ENCODE data around the gene ZMYND10.
A peak's percentile ranks its signal among the peaks of the same experiment; 100 is the strongest.

ZMYND10 gene

DNA sequence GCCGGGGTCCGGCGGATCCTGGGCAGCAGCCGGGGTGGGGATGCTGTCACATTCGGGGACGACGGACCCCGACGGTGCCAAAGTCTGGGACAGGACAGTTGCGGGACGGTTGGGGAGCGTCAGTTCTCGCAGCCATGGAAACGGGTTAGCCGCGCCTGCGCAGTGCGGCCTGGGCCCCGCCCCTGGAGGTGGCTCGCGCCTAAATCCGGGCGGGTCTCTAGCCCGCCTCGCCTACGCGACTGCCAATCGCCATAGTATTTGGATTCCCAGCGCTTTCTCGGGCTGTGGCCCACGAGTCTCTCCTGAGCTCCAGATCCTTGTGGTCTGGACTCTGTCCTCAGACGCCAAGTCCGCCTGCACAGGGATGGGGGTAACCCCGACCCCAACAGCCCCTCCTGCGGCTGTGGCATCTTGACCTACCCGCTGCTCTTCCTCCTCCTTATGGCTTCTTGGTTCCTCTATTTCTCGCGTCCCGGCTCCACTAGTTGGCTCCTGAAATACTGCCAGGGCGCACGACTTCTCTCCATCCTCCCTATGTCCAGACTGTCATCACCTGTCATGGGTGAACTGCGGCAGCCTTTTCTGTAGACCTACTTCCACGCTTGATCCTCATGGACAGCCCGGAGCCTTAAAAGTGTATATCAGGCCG, at the start of gene ZMYND10:
Gene ZMYND10 (minus strand): TSS at position 147 of the 649 bp plus-strand sequence. CDS start 153 bp downstream, outside the sequence.
- peak; percentile 28 for DNase-seq

- DNase-seq: no peak
Observed at GRCh38 chr3:50393061-50393460, 47.5 kb upstream of the ZMYND10 start.

GRCh38 chr3:50392101-50392715, 46.7 kb upstream of the ZMYND10 start:
- DNase-seq: no peak

DNA sequence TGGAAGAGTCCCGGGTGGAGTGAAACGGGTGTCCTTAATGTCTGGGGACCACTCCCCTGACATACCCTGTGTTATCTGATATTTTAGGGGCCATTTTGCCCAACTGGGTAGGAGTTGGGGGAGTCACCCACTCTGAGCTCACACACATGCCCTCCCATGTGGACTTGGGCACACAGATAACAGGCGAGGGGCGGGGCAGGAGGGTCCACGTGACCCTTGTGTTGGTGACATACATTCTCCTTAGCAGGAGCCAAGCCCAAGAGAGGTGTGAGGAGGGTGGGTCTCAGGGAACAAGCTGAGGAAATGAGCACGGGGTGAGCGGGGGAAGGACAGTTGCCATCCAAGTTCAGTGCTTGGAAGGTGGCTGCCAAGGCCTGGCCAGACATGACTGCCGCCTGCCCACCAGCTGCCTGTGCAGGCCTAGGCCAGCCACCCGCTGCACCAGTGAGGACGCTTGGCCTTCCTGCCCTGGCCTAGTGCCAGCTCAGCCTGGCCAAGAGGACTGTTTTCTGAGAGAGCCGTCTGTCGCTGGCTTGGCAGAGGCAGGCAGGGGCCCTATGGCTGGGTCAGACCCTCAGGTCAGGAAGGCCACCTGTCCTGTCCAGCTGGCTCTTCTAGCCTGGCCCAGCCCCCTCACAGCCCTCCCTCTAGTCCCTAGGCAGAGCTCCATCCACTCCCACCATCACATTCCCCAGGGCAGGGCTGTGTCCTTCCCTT, 45.1 kb upstream of the ZMYND10 start:
- DNase-seq: peak; percentile 69

DNA sequence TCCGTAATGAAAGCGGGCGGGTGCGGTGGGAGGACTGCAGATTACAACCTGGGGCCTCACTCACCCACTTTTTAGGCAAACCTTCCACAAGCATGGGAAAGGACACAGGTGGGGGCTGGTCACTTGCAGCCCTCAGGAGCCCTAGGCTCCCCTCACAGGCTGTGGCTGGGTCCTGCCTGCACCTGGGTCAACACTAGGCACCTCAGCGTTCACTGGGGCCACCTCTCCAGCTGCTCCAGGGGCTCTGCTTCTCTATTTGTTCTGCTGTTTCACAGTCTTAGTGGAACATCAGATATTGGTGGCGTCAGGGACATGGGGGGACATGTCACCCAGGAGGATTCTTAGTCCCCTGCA, 43.9 kb upstream of the ZMYND10 start:
- DNase-seq: no peak

- DNase-seq: no peak
Observed at GRCh38 chr3:50388720-50389413, 43.3 kb upstream of the ZMYND10 start.

GRCh38 chr3:50388016-50388719, 42.6 kb upstream of the ZMYND10 start:
- no peak for DNase-seq

DNA sequence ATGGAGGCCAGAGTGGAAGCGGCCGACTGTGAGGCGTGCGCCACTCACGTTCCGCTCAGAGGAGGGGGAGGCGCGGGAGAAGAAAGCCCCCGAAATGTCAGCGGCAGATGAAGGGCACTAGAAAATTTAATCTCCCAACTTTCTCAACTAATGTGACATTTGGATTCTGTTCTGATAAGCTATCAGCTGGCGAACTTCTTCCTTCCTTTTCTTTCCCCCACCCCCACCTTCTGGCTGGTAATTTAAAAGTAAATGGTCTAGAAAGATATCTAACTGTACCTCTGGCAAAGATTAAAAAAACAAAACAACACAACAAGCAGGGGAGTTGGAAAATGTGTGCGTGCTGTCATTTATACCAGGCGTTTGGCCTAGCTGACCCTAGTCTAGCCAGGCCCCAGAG, 40.2 kb upstream of the ZMYND10 start:
- no peak for DNase-seq

- DNase-seq: no peak
Observed at GRCh38 chr3:50383750-50384149, 38.2 kb upstream of the ZMYND10 start.

GRCh38 chr3:50382722-50383121, 37.2 kb upstream of the ZMYND10 start:
- DNase-seq: no peak

DNA sequence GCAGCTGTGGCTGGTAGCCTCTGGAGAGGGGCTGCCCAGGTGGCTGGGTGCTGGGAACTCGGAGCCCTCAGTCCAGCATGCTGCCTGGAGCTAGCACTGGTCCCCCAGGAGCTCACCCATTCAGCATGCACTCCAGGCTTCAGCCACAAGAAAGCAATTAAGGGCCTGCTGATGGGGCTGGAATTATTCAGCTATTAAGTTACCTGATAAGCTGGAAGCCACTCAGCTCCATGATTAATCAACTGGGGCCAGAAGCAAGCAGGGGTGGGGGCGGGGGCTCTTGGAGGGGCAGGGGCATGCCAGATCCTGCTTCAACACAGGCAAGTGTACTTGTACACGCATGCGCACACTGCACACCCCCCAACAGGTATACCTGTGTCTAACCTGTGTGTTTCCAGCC, 35.9 kb upstream of the ZMYND10 start:
- DNase-seq: peak; percentile 74

GRCh38 chr3:50380405-50381085, 35.0 kb upstream of the ZMYND10 start:
- no peak for DNase-seq

DNA sequence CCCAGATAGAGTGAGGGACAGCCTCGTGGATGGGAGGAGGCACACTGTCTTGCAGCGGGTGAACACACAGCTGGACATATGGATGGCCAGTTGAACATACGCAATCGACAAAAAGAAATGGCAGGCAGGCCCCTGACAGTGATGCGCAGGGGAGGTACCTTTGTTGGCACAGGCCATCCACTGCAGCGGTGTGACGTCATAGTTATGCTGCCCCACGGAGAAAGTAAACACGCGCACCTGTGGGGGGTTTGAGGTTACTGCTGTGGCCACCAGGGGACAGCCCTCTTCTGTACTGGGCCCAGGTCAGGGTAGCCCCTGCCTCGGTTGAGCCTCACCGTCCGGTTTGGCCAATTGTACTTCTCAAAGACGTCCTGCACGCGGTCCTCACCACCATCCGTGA, 33.2 kb upstream of the ZMYND10 start:
- DNase-seq: no peak

DNA sequence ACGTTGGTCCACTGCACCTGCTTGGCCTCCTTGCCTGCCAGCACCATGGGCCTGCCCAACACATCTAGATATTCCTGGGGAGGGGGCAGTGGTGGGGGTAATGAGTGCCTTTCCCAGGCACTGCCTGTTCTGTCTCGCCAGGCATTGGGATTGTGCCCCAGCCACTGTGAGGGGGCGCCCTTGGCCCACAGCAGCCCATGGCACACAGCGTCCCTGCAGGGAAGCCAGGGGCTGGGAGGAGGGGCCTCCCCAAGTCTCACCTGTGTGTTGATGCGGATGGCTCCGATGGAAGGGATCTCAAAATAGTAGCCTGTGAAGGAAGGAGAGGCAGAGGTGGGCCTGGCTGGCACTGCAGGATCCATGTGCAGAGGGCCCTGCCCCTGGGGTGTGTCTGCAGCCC, 32.5 kb upstream of the ZMYND10 start:
- DNase-seq: no peak

DNA sequence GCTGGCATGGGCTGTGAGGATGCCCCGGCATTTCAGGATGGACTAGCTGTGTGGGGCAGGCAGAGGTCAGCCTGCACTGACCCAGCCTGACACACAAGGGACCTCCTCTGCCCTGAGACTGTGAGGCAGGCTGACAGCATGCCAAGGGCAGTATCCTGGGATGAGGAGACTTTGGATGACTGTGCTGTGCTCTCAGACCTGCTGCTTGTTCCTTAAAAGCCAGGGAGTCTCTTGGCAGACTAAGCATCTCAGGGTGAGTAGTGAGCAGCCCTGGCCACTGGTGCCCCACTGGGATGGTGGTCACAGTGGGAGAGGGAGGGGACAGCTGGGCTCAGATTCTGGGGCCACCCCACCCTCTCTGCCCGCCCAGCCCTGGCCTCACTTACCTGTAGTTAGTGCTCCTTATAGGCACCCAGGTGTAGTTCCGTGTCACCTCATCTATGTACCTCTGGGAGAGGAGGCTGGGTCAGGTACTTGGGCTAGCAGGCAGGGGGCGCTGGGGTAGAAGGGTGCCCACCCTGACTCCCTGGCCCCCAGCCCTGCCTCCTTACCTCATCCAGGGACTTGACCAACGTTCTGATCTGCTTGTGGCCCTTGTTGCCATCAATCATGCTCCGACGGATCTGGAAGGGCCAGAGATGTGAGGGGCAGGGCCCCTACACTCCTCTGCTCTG, 29.9 kb upstream of the ZMYND10 start:
- no peak for DNase-seq

GRCh38 chr3:50374363-50375257, 29.1 kb upstream of the ZMYND10 start:
- no peak for DNase-seq

- DNase-seq: no peak
Observed at GRCh38 chr3:50373146-50374051, 27.9 kb upstream of the ZMYND10 start.

GRCh38 chr3:50372349-50372748, 26.8 kb upstream of the ZMYND10 start:
- DNase-seq: no peak

GRCh38 chr3:50371133-50371685, 25.7 kb upstream of the ZMYND10 start:
- no peak for DNase-seq
